ENCODE measurements around the gene FXYD4.

DNA sequence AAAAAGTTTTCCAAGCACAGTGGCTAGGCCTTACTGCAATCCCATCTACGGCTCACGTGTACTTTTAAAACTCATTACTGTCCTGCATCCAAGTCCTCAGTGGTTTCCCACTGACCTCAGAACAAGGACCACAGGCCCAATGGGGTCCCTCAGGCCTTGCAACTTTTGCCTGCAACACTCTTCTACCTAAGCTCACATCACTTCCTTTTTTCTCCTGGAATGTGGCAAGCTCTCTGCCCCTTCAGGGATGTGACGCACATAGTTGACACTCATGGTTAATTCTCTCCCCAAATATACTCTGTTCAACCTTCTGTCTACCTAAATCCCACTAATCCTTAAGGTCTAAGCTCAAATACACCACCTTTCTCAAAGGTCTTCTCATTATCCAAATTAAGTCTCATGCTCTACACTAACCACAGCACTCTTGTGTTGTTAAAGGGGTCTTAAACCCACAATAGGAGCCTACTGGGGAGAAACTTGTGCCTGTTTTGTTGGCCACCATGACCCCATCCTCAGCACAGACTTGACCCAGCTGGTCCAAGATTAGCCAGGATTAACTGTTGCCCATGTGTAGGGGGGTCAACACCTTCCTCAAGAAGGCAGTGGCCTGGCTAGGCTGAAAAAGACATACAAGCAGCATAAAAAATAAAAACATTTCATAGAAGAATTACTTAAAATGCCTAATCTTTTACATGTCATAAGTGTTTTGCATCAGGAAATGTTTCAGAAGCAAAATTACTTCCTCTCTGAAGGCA lies 22.3 kb downstream of the FXYD4 start:
- TF ChIP-seq, protein P1, sequence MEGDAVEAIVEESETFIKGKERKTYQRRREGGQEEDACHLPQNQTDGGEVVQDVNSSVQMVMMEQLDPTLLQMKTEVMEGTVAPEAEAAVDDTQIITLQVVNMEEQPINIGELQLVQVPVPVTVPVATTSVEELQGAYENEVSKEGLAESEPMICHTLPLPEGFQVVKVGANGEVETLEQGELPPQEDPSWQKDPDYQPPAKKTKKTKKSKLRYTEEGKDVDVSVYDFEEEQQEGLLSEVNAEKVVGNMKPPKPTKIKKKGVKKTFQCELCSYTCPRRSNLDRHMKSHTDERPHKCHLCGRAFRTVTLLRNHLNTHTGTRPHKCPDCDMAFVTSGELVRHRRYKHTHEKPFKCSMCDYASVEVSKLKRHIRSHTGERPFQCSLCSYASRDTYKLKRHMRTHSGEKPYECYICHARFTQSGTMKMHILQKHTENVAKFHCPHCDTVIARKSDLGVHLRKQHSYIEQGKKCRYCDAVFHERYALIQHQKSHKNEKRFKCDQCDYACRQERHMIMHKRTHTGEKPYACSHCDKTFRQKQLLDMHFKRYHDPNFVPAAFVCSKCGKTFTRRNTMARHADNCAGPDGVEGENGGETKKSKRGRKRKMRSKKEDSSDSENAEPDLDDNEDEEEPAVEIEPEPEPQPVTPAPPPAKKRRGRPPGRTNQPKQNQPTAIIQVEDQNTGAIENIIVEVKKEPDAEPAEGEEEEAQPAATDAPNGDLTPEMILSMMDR (IDR thresholded peaks at IDR 0.05) = no peak
- TF ChIP-seq POLR2A (IDR thresholded peaks at IDR 0.05) = no peak
